GM21737 (cell line): ENCODE data around the gene GRID2.
"Not testable (repeated sequence)": the region's sequence is repeated elsewhere in the genome, so short reads cannot be mapped to it uniquely, and the experiment has no call there.

Experiments used
- ATAC-seq: cut with Tn5 transposase; IDR thresholded peaks from one replicate; pipeline ENCODE4 v1.9.1; 2021; ENCODE audit warnings: mild to moderate bottlenecking, moderate library complexity; ENCODE audit not compliant: unreplicated experiment

The GRID2 gene

DNA sequence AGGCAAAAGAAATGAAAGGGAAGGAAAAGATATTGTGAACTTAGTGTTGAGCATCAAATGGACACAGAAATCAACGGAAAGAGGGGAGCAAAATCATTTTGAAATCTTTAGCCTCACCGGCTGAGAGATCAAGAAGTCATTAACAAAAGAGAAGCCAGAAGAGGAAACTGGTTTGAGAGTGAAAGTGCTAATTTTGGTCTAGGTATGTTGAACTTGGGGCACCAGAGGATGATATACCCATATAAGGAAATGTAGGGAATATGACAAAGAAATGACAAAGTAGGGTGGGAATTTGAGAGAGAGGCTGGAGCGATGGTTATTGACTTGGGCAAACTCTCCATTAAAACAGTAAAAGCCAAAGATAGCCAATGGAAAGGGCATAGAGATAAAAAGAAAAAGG lies 1341.4 kb downstream of the GRID2 start:
- no peak for ATAC-seq

DNA sequence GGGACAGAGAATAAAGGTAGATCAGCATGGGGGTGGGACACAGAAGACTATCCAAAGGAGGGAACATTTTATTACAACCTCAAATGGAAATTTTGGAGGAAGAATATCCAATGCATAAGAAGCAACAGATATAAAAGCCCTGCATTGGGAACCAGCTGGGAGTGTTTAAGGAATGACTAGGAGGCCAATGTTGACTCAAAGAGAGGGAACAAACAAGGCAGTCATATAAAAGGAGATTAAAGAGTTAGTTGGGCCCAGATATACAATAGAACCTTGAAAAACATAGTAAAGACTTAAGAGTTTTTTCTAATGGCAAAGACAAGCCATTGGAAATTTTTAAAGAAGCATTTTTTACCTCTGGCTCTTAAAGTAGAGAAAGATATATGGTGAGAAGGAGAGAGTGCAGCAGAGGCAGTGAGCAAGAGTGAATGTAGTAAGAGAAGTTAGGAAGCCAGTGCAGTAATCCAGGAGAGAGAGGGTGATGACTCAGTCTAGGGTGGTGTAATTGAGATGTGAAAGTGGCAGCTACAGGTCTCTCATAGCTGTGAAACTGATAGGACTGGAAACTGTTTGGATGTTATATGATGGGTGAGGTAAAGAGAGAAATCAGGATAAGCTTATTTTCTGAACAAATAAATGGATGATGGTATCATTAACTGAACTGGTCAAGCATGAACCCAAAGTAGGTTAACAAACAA lies 1342.6 kb downstream of the GRID2 start:
- ATAC-seq, result no peak

DNA sequence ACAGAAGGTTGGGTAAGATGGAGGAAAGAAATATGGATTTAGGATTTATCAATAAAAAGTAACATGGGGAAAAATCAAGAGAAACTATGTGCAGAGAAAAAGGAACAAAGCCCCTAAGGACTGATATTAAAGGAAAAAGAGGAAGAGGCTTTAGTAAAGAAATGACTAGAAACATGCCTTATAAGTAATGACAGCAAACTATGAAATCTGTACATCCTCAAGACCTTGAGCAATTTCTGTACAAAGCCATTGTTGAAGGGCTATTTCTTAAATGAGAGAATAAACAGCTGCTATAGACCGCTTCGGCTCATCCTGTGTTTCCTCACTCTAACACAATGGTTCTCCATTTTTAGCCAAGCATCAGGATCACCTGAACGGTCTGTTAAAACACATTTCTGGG lies 1344.5 kb downstream of the GRID2 start:
- no peak for ATAC-seq

DNA sequence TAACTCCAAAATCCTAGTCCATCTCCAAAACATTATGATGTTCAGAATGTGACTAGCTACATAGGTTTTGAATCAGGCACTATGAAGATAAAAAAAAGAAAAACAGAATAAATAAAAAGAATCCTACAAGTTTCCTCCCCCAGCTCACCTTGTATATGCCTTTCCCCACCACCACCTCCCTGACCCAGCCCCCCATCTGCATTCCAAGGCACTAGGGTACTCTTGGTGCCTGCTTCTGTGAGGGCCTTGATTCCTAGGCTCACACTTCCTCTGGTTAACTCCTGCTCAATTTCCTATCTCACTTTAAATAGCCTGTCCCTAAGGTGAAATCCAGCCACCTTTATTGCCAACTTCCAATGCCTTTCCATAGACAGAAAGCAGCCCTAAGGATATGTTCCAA lies 1346.1 kb downstream of the GRID2 start:
- ATAC-seq, result no peak

DNA sequence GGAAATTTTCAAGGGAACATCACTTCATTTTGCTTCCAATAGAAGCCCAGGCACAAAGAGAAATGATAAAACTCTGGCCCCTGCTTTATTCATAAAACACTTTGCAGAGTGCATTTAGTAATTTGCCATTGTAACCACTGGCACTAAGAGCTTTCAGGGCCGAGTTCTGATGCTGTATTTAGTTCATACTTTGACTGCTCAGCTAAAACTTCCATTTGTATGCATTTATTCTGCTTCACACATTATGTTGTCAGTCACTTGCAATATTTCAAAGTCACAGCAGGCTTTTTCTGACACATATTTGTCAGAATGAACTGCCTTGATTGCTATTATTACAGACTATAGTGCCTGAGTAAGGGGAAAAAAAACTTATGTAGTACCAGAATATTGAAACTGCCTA lies 1350.4 kb downstream of the GRID2 start:
- no peak for ATAC-seq

DNA sequence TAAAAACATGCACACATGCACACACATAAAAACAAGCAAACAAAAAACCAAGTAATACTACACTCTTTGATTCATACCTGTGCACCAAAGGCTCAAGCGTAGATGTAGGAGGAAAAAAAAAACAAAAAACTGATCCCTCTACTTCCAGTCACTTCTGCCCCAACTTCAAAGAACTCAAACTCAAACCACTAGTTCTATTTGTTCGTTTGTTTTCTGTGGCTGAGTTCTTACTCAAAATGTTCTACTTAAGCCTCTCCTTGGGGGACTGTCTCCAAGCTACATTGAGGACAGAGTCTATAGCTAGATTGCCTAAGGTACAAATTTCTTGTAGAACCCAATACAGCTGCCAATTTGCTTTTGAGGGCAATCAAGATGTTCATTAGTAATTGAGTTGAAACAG lies 1353.8 kb downstream of the GRID2 start:
- ATAC-seq, result no peak

DNA sequence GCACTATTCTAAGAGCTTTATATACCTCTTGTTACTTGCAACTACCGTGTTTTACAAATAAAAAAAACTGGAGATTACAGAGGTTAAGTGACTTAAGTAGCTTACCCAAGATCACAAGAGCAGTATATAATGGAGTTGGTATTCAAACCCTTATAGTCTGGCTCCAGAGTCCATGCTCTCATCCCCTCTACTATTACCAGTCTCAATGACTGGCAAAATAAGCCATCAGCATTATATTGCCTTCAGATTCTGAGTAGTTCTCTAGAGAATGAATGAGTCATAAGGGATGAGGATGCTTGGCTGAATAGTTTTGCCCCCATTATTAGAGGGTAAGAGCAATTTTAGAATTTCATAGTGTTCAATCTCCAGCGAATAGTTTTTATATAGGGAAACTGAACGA lies 1354.7 kb downstream of the GRID2 start:
- no peak for ATAC-seq

DNA sequence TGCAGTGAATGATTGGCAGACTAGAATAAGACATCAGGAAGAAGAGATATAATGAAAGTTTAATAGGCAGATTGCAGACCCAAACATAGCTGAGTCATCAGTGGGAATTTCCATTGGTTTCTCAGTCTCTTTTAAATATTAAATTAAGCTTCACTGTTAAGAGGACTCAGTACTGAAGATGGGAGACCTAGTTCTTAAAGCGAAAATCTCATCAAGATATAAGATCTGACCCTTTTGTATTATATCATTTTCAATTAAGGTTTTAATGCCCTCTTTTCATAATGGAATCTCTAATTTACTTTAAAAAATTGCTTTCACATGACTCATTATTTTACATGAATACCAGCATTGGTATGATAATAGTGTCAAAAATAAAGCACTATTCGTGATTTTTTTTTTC lies 1355.9 kb downstream of the GRID2 start:
- ATAC-seq, result no peak

DNA sequence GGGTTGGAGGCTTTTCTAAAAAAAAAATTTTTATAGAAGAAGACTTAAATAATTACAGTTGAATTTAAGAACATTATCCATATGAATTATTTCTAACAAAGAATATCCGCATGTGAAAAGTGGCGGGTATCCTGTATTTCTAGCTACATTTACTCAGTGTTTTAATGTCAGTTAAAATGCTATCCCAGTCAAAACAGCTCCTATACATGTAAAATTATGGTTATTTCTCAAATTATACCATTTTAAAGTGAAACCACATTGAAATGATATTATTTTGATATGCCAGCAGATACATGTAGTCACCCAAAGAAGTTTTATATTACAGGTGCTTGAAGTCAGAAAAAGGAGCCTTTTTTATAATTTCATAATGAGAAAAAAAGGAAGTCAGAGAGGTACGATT lies 1356.3 kb downstream of the GRID2 start:
- no peak for ATAC-seq

DNA sequence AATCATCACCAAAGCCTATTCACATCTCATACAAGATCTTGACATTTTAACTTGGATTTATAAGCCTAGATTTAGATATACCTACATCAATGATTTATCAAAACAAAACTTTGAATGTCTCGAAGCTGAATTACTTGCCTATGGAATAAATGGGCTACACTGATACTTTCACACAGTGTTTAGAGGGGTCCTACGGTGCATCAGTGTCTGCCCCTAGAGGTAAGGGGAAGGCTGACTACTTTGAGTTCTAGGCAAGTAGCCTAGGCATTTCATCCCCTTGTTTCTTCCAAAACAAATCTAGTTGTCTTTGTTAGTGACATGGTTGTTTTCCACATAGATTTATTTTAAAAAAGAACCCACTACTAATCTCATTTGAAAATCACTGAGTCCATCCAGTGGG lies 1366.7 kb downstream of the GRID2 start:
- ATAC-seq, result no peak

DNA sequence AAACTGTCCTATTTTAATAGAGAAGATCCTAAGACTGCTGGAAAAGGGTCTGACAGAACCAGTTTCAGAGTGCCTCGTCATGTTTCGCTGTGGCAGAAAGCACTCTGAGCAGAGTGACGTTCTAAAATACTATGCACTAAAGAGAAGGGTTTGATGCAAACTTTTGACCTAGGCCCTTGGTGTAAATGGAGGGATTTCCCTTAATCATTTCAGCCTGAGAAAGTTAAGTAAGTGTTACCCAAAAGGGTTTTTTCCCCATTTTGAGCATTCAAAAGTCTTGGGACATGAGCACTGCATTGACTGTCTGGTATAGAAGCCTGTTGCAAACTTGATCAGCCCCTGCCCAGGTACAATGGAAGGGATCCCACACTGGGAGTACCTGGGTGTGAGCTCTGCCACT lies 1367.3 kb downstream of the GRID2 start:
- ATAC-seq, result no peak

DNA sequence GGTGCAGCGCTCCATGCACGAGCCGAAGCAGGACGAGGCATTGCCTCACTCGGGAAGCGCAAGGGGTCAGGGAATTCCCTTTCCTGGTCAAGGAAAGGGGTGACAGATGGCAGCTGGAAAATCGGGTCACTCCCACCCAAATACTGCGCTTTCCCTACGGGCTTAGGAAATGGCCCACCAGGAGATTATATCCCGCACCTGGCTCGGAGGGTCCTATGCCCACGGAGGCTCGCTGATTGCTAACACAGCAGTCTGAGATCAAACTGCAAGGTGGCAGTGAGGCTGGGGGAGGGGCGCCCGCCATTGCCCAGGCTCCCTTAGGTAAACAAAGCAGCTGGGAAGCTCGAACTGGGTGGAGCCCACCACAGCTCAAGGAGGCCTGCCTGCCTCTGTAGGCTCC lies 1373.2 kb downstream of the GRID2 start:
- ATAC-seq, result not testable (repeated sequence)

DNA sequence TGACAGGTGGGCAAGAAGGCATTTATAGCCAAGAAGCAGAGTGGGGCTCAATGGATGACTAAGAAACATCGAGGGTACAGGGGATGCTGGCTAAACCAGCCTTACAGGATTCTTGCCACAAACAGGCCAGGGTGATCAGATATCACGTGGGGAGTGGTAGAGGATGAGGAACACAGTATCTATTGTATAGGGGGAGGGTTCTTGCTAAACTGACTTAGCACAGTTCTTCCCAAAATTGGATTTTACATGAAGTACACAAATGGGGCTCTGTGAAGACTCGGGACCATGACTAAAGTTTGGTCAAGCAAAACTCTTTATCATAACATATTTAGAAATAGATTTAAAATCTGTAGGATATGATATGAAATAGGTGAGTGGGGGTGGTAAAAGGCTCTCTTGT lies 1380.8 kb downstream of the GRID2 start:
- ATAC-seq, result no peak

DNA sequence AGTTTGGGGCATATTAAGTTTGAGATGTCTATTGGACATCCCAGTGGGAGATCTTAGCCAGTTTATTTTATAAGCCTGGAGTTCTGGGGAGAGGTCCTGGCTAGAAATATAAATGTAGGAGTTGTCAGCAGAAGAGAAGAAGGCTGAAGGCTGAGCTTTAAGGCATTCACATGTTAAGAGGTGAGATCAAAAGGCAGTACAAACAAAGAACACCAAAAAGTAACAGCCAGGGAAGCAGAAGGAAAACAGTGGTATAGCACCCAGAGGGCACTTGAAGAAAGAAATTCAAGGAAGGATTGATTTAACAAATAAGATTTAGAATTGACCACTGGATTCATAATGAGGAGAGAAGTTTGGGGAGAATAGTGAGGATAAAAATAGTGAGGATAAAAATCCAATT lies 1383.5 kb downstream of the GRID2 start:
- no peak for ATAC-seq

DNA sequence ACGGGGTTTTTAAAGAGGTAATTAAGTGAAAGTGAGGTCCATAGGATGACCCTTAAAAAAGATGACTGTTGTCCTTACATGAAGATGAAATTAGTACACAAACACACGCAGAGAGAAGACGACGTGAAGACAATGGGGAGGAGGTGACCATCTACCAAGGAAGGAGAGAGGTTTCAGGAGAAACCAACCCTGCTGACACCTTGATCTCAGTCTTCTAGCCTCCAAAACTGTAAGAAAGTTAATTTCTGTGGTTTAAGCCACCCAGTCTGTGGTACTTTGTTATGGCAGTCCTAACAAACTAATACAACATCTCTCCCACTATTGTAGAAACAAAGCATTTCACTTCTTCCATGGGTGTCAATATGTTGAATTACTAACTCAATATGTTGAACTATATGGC lies 1385.2 kb downstream of the GRID2 start:
- no peak for ATAC-seq

DNA sequence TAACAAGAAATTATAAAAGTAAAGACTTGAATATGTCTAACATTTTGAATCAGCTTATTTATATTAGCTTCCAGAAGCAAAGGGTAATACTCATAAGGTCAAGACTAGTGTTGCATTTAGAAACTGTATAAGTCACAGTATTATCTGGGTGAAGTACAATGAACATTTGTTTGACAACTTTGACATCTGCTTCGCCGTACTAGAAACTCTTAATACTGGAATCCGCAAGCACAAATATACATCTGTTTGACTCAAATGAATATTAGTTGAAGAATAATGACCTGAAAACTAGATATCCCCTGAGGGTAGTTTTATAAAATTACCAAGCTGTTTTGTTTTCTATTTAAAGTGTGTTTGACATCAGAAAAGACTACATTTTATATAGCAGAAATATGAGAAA lies 1389.4 kb downstream of the GRID2 start:
- ATAC-seq, result no peak

DNA sequence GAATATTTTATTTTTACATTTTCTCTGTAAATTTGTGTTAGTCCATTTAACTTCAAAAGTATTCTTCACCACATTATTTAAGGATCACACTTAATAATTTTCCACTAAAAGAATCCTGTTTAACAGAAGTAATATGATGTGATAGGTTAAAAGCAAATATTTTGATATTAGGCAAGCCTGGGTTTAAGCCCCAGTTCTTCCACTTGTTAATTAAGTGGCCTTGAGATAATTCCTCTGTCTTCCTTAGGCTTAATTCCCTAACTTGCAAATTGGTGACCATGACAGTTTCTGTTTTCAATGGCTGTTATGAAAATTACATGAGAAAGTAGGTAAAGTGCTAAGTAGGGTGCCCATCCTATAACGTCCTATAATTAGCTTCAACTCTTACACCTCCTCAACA lies 1394.9 kb downstream of the GRID2 start:
- no peak for ATAC-seq

DNA sequence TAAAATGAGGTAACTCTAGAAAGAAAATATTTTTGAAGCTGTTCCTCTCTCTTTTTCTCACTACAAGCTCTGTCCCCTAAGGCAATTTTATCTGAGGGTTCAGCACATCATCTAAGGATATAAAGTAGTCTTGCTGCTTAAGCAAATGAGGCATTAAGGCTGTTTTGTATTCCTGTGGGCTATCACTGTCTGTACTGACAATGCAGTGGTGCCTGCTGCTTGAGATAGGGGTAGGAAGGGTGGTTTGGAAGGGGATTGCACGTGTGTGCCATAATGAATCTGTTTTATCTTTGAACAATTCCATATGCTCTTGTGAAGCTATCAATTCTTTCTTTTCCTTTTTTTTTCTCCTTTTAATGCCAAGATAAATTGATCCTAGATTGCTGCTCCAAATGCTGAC lies 1396.8 kb downstream of the GRID2 start:
- no peak for ATAC-seq

DNA sequence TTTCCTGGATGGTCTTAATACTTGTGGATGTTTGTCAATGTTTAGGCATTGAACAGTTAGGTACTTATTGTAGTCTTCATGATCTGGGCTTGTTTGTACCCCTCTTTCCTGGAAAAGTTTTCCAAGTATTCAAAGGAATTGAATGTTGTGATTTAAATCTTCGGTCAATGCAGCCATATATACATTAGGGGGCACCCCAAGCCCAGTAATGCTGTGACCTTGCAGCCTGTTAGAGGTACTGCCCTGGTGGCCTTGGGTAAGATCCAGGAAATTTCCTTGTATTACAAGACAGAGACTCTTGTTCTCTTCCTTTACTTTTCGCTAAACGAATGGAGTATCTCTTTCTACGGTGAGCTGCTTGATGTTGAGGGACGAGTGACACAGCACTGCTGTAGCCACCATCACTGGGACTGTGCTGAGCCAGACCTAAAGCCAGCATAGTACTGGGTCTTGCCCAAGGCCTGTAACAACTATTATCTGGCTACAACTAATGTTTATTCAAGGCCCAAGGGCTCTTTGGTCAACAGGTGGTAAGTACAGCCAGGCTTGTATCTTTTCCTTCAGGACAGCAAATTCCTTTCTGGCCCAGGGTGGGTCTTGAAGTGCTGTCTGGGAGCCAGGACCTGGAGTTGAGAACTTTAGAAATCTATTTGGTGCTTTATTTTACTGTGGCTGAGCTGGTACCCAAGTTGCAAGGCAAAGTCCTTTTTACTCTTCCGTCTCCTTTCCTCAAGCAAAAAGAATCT lies 1406.5 kb downstream of the GRID2 start:
- peak; percentile 74 for ATAC-seq

DNA sequence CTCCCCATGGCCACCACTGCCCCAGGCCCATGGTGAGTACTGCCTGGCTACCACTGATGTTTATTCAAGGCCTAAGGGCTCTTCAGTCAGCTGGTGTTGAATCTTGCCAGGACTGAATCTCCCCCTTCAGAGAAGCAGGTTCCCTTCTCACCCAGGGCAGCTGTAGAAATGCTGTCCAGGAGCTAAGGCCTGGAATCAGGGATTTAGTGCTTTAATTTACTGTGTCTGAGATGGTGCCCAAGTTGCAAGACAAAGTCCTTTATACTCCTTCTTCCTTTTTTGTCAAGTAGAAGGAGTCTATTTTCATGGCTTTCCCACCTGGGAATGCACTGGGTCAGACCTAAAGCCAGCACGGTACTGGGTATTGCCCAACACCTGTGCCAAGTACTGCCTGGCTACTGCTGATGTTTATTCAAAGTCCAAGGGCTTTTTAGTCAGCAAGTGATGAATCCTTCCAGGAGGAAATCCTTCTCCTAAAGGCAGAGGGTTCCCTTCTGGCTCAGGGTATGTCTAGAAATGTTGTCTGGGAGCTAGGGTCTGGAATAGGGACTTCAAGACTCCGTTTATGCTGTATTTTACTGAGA lies 1407.2 kb downstream of the GRID2 start:
- ATAC-seq, result no peak

DNA sequence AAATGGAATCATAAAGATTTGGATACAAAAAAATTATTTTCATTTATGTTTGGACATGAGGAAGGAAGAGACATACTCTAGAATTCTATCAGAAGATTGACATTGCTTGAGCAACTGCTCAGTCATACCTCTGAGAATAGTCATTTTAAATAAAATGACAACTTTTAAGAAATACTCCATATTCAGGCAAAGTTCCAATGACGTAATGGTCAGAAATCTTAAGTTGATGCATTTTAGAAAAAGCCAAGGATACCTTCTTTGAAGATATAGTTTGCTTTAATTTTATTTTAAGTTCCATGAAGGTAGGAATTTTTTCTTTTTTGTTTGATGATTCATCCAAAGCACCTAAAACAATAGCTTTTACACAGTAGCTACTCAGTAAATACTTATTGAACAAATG lies 1414.5 kb downstream of the GRID2 start:
- ATAC-seq, result no peak

DNA sequence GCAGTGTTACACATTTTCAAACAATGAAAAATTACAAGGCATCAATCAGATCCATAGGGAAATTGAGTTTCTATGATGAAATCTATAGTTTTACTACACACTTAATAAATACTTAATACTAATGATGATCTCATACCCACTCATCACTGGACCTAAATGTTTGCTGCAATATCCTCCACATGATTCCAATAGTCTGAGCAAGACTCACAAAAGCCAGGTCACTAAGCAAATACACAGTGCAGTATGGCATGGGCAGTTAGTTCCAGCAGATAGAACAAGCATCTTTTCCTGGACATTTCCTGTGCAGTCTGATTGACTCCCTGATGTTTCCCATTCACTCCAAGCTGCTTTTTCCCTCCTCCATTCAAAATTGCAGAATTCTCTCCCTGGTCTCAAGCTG lies 1415.8 kb downstream of the GRID2 start:
- no peak for ATAC-seq
